Fibroblast of peridontal ligament (primary cell): ENCODE data around the gene PPP1R9B.

ENCODE experiments used
- DNase-seq: peaks from one replicate; pipeline ENCODE4 v3.0.0-alpha.2; 2010; ENCODE audit errors: extremely low read depth

The PPP1R9B gene

DNA sequence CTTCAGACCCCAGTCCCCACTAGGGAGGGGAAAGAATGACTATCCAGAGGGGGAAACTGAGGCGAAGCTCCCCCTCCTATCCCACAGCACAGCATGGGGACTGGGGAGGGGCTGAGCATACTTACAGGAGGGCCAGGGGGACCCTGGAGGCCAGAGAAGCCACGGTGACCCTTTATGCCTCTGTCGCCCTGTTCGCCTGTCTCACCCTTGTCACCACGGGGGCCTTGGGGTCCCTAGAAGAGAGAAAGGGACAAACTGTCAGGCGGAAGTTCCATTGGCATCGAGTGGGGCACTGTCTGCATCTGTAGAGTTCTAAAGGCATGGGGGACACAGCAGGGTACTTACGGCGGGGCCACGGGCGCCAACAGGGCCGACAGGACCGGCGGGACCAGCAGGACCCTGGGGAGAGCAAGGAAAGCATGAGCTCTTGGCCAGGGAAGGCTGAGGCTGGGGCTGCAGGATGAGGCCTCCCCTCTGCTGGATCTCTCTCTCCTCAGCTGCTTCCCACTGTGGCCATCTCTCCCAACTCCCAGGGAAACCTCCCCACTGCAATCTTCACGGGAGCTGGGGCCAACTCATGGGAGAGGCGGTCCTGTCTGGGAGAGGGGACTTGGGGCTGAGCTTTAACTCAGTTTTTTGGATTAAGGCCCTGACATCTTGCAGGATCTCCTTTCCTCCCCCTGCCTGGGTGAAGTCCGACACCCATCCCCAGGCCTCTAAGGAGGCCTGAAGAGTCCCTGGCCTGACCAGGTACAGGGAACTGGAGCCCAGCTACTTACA is 37.5 kb upstream of the PPP1R9B start:
- peak; percentile 81 for DNase-seq

DNA sequence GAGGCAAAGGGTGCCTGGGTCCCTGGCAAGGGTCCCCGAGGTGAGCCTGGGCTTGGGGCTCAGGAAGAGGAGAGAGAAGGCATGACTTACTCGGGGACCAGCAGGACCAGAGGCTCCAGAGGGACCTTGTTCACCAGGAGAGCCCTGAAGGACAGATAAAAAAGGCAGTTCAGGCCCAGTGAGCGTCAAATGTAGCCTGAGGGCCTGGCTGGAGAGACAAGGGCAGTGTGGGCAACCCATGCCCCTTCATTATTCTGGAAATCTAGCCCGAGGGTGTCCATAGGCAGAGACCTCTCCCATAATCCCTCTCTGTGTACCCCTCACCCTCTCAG is 36.9 kb upstream of the PPP1R9B start:
- peak; percentile 82 for DNase-seq

DNA sequence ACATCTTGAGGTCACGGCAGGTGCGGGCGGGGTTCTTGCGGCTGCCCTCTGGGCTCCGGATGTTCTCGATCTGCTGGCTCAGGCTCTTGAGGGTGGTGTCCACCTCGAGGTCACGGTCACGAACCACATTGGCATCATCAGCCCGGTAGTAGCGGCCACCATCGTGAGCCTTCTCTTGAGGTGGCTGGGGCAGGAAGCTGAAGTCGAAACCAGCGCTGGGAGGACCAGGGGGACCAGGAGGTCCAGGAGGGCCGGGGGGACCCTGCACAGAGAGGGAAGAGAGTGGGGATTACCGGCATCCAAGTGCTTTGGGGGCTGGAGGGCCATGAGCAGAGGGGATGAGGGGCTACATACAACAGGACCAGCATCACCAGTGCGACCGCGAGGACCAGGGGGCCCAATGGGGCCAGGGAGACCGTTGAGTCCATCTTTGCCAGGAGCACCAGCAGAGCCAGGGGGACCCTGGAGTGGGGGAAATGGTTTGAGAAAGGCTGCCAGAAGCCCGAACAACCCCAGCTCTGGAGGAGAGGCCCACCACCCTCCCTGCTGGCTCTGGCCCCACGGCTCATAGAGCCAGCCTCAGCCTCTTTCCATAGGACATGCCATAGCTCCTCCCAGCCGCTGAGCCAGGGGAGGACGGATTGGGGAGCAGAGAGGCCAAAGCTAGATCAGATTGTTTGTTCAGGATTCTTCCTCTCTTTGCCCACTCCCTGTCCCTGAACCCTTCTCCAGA is 36.4 kb upstream of the PPP1R9B start:
- peak; percentile 83 for DNase-seq

DNA sequence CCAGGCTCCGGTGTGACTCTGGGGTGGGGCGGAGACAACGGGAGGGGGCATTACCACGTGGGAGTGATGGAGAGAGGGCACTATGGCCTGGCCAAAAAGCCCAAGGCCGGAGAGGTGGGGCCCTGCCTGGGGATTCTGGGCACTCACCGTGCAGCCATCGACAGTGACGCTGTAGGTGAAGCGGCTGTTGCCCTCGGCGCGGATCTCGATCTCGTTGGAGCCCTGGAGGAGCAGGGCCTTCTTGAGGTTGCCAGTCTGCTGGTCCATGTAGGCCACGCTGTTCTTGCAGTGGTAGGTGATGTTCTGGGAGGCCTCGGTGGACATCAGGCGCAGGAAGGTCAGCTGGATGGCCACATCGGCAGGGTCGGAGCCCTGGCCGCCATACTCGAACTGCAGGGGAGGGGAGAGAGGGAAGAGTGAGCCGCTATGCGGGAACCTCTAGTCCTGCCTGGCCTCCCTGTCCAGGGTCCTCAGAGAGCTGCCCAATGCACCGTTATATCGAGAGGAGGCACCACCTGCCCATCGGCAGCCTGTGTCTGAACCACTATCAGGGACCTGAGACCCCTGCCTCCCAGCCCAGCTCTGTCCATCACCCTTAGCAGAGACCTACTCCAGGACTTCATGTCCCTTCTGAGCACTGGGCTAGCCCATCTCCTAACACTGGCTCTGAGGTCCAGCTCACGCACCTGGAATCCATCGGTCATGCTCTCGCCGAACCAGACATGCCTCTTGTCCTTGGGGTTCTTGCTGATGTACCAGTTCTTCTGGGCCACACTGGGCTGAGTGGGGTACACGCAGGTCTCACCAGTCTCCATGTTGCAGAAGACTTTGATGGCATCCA is 35.4 kb upstream of the PPP1R9B start:
- peak; percentile 59 for DNase-seq

DNA sequence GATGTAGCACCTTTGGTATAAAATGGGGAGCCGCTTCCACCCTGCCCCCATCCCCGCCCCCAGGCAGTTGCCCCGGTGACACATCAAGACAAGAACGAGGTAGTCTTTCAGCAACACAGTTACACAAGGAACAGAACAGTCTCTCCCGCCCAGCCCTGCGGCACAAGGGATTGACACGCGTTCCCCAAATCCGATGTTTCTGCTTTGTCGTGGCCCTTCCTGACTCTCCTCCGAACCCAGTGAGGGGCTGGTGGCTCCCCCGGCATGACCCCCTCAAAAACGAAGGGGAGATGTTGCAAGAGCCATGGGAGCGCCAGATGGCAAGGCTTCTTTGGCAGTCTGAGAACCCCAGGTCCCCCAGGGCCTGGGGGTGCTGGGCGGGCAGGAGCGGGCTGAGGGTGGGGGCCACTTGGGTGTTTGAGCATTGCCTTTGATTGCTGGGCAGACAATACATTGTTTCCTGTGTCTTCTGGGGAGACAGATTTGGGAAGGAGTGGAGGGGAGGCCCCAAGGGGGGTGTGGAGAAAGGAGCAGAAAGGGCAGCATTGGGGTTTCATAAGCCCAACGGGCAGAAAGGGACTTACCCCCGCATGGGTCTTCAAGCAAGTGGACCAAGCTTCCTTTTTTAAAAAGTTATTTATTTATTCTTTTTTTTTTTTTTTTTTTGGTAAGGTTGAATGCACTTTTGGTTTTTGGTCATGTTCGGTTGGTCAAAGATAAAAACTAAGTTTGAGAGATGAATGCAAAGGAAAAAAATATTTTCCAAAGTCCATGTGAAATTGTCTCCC is 34.3 kb upstream of the PPP1R9B start:
- peak; percentile 66 for DNase-seq

DNA sequence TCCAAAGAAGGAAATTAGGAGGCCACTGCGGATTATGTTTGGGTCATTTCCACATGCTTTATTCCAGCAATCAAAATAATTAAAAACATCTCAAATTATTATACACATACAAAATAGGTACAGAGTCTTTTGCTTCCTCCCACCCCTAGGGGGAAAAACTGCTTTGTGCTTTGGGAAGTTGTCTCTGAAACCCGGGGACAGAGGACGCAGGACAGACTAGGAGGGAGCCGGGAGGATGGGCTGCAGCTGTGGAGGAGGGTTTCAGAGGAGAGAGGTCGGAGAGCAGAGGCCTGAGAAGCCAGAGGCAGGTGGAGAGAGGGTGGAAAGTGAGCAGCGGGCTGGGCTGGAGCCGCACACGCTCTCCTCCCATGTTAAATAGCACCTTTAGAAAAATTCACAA is 33.6 kb upstream of the PPP1R9B start:
- peak; percentile 56 for DNase-seq

DNA sequence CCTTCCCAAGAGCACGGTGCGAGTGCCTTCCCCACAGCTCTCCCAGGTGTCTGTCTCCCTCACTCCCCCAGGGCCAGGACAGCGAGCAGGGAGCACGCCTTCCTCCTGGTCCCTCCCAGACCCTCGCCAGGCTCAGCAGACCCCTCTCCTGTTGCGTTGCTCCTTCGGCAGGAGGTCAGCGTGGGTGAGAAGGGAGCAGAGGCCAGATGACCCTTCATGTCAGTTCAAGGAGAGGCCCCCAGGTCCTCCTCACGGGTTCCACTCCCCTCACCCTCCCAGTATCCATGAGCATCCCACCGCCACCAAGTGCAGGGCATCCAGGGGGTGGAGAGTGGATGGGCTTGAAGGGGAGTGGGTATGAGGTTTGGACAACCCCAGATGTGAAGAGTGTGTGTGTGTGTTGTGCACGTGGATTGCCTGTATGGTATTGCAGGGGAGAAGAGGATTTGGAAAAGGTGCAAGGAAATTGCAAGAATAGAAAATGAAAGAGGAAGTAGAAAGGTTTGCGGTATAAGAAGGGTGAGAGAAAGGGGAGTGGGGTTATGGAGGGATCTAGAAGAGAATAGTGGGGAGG is 33.0 kb upstream of the PPP1R9B start:
- DNase-seq = peak; percentile 70

DNA sequence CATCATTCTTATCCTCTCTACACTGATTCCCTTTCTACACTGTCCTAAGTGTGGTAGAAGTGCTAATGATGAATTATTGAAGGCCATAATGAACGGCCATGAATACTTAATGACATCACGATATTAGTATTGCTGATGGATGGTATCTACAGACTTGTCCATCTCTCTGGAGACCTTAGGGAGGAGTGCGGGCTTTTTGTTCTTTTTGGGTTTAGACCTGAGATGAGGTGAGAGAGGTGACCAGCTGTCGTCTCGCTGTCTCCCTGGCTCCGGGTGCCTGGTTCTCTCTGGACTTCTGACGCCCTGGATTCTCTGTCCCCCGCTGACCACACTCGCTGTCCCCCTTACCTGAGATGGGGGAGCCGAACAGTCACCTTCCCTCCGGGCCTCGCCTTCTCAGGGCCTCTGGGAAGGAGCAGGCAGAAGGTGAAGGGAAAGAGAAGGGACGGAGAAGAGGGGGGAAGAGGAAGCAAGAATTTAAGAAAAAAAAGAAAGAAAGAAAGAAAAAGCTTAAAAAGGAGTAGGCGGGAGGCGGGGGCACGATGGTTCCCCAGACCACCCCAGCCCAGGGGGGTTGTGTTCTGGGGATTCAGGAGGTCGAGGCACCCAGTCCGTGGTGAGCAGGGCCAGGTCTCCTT is 32.4 kb upstream of the PPP1R9B start:
- peak; percentile 59 for DNase-seq

DNA sequence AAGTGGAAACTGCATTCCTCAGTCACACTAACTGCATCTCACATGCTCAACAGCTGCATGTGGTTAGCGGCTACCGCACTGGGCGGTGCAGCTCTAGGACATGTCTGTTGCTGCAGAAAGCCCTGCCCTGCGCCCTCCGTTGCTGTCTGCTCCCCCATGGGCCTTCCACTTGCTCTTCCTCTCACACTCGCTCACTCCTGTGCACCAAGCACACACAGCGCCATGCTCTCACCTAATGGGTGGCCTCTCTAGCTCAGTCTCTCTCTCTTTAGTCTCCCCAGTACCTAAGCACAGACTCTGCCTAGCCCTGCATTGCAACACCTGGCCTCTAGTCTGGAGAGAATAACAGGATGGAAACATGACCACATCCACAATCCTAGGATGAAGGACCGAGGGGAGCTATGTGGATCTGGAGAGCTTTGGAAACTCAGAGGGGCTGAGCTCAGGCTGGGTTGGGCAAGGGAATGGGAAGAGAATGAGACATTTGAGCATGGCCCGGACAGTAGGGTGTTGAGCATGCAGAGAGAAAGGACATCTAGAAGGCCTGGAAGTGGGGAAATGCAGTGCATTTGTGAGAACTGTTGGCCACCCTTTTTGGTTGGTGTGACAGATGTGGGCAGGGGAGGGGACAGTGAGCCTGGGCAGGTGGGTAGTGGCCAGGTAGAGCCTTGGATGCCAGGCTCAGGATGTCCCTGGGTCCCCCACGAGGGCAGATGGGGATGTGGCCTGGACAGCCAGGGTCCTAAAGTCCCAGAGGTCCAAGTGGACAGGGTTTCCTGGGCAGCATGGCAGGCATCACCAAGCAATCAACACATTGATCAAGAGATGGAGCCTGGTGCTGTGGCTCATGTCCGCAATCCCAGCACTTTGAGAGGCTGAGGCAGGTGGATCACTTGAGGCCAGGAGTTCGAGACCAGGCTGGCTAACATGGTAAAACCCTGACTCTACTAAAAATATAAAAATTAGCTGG is 31.4 kb upstream of the PPP1R9B start:
- DNase-seq = peak; percentile 75

DNA sequence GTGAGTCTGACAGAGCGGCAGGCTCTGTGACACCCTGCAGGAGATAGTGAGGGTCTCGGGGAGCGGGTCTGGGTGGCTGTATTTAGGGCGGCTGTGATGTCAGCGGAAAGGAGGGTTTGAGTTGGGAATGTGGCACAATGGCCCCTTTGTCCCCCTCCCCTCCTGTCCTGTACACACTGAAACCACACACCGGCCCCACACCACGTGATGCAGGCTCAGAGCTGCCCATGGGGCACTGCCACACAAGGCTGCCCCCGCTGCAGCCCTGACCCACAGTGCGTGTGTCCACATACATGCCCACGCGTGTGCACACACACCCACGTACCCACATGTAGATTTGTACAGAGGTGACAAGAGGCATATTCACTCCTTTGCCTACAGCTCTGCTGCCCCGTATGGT is 30.7 kb upstream of the PPP1R9B start:
- no peak for DNase-seq

DNA sequence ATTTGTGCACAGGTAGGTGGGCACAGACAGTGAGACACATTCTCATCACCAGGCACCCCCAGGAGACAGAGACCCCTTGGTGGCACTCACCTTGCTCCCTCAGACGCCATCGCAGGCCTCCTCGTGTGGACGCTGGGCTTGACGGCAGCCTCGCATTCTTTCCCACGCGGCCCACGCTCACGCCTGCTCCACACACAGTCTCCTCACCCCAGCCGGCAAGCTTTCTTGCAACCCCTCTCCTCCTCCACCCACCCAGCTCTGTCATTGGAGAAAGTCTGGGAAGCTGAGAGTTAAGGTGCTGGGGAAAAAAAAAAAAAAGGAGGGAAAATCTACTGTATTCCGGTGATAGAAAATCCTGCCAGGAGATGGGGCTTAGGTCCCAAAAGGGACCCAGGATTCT is 30.1 kb upstream of the PPP1R9B start:
- DNase-seq = peak; percentile 23

DNA sequence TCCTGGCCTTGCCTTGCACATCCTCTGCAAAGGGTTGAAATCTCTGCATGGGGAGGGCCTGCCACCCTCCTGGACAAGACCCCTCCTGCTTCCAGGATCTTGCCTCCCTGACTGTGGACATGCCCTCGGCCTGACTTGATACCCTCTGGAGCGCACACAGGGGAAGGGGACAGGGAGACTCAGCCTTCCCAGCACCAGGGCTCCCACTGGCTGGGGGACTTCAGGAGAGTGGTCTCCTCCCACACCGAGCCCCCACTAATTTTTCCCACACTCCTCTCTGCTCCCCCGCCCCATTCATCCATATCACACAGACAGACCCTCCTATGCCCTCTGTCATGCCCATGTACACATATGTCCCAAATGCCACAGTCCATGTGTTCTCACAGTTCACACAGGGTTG is 29.6 kb upstream of the PPP1R9B start:
- DNase-seq = no peak

DNA sequence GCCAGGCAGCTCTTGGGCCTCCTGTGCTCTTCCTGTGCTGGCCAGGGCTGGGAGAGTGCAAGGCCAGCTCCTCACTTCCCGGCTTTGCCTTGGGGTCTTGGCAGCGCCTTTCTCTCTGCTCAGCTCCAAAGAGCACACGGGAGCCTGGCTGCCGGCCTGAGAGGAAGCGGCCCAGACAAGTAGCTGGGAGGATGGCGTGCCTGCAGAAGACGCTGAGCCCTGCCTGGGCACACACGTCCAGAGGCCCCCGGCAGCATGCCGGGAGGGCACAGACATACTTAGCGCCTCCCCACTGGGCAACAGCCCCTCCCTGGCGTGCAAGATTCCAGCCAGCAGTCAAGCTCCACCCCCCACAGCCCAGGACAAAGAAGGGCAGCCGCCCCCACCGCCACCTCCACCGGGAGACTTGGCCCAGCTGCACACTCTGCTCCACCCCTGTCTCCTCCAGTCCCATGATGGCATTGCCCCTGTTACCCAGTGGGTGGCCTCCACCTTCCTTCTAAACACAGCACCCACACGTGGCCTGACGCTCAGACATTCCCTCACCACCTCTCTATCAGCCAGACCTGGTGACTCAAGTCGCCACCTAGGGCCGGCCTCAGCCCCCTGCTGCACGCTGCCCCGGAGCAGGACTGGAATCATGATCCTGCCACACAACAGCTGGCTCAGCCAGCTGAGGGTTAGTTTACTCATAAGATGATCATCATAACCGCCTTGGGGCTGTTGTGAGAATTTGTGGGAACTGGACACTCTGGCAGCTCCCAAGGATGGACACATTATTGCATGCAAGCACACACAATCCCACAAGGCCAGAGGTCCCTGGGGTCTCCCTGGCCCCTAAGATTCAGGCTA is 27.7 kb upstream of the PPP1R9B start:
- peak; percentile 91 for DNase-seq

DNA sequence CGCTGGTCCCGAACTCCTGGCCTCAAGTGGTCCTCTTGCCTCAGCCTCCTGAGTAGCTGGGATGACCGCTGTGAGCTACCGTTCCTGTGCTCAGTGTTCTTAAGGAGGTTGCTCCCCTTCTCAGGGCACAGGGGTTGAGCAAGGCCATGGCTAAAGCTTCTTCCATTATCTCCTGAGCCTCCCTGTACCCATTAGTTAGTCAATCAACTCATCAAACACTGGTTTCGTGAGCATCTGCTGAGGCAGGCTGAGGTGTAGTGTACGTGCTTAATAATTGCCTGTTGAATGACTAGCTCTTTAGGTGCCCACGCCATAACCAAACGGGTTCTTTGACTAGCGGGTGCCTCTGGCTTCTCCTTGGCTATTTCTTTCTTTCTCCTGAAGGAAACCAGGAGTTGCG is 27.0 kb upstream of the PPP1R9B start:
- no peak for DNase-seq

DNA sequence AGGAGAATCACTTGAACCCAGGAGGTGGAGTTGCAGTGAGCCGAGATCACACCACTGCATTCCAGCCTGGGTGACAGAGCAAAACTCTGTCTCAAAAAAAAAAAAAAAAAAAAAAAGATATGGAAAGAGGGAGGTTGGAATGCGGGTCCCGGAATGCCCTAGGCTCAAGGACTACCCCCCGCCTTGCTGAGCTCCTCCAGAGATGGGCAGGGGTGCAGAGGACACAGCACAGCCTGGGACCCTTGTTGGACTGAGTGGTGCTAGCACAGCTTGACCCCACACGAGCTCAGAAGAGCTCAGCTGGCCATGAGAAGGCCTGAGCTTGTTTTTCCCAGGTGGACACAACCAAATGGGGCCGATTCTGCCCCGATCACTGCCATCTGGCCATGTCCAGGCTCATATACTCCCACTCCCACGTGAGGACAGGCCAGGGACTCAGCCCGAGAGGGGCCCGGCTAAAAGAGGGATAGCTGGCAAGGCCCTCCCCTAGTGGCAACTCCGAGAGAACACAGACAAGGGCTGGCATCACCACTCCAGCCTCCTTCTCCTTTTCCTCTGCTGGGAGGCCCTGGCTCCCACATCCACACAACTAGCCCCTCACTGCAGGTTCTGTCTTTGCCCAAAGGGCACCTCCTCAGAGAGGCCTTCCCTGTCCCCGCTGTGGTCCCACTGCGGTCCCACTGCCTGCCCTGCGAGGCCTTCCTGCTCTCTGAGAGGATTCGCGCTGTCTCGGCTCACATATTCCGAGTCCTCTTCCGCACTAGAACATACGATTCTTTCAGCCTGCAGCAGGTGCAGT is 26.3 kb upstream of the PPP1R9B start:
- DNase-seq = no peak

DNA sequence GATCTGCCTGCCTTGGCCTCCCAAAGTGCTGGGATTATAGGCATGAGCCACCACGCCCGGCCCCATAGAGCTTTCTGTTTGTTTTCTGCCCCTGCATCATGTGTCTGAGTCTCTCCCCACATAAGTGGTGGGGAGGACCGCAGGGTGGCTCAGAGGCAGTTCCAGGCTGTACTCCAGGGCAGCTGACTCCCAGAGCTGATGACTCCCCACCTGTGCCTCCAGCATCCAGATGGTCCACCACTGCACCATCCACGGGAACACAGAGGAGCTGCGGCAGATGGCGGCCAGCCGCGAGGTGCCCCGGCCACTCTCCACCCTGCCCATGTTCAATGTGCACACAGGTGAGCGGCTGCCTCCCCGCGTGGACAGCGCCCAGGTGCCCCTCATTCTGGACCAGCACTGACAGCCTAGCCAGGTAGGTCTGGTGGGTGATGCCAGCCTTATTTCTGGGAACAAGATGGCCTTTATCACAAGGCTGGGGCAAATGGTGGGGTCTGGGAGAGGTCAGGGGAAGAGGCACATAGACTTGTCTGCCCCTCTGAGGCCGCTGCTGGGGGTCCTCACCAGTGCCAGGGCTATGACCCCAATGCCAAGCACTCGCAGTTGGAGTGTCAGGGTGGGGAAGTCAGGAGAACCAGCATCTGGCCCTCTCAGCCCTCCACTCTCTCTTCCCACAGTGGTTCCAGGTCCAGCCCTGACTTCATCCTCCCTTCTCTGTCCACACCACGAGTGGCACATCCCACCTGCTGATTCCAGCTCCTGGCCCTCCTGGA is 24.7 kb upstream of the PPP1R9B start:
- DNase-seq = no peak

DNA sequence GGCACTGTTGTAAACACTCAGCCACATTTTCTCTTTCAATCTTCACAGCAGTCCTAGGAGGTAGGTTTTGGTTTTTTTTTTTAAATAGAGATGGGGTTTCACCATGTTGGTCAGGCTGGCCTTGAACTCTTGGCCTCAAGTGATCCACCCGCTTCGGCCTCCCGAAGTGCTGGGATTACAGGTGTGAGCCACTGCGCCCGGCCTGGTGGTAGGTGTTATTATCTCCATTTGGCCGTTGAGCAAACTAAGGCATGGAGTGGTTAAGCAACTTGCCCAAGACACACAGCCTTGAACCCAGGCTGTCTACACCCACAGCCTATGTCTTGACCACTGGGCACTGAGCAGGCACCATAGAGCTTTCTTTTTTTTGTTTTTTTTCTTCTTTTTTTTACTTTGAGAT is 24.0 kb upstream of the PPP1R9B start:
- no peak for DNase-seq
